Measurements from ENCODE around the gene HLA-DOA. TPM values are rescaled to one million over a fixed set of nuclear protein-coding genes. Genes with fewer than 3 reads are reported as not detected.

HLA-DOA gene
- 4.1 and 5.6 TPM in 2 replicates for total RNA-seq
- long read RNA-seq, partial matches to known transcripts: 0 of 1 reads
- long read RNA-seq, other reads (novel, unspliced or antisense): 1 of 1 reads

DNA sequence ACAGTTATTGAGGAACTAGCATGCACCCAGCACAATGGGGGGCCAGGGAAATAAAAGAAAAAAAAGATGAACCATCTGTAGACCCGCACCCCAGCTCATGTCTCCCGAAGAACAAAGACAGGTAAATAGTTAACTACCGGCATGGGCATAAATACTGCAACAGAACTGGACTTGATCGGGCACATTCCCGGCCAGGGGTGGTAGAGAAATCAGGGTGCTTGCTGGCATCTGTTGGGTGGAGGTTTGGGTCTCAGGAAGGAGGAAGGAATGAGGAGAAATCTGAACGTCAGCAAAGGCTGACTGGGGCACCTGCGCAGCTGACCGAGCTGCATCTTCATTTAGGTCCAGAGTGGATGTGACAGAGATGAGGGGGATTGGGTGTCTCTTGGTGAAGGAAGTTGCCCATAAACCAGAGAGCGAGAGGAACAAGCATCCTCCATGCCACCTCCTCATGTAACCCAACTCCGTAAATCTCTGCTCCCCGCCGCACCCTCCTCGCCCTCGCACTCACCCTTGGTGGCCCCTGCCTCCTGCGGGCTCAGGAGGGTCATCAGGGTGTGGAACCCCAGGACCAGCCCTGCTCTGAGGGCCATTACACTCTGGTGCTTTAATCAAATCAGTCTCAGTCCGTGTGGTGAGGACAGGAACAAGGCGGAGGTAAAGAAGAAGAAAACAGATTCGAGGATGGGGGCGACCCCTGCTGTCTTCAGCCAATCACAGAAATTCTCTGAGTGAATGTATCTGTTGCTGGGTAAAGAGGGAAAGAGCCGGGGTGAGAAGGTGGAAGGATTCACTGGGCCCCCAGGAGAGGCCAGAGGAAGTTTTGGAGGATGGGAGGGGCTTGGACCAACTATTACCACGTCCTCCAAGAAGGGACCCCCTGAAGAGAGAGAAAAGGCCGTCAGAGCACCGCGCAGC, at the start of gene HLA-DOA:
Gene HLA-DOA (minus strand): TSS at position 648 of the 918 bp plus-strand sequence.
- Mint-ChIP-seq H3K36me3 (ENCODE audit: insufficient read depth) (no peaks in the 10 kb centered on the region), H3K4me3 (ENCODE audit: low read depth) (peak within 1 kb of the TSS; percentile 69), H3K27ac (no peak within 1 kb of the TSS), H3K4me1 (ENCODE audit: low read depth) (peaks cover 8% of the 10 kb centered on the region), H3K9me3 (ENCODE audit: low read depth) (no peaks in the 10 kb centered on the region), H3K27me3 (peaks cover 22% of the 10 kb centered on the region)
- TF ChIP-seq, protein P1, sequence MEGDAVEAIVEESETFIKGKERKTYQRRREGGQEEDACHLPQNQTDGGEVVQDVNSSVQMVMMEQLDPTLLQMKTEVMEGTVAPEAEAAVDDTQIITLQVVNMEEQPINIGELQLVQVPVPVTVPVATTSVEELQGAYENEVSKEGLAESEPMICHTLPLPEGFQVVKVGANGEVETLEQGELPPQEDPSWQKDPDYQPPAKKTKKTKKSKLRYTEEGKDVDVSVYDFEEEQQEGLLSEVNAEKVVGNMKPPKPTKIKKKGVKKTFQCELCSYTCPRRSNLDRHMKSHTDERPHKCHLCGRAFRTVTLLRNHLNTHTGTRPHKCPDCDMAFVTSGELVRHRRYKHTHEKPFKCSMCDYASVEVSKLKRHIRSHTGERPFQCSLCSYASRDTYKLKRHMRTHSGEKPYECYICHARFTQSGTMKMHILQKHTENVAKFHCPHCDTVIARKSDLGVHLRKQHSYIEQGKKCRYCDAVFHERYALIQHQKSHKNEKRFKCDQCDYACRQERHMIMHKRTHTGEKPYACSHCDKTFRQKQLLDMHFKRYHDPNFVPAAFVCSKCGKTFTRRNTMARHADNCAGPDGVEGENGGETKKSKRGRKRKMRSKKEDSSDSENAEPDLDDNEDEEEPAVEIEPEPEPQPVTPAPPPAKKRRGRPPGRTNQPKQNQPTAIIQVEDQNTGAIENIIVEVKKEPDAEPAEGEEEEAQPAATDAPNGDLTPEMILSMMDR (IDR thresholded peaks at IDR 0.05; ENCODE audit: unreplicated experiment): peak; percentile 17
- DNase-seq (ENCODE audit: low spot score, unreplicated experiment): no peak

DNA sequence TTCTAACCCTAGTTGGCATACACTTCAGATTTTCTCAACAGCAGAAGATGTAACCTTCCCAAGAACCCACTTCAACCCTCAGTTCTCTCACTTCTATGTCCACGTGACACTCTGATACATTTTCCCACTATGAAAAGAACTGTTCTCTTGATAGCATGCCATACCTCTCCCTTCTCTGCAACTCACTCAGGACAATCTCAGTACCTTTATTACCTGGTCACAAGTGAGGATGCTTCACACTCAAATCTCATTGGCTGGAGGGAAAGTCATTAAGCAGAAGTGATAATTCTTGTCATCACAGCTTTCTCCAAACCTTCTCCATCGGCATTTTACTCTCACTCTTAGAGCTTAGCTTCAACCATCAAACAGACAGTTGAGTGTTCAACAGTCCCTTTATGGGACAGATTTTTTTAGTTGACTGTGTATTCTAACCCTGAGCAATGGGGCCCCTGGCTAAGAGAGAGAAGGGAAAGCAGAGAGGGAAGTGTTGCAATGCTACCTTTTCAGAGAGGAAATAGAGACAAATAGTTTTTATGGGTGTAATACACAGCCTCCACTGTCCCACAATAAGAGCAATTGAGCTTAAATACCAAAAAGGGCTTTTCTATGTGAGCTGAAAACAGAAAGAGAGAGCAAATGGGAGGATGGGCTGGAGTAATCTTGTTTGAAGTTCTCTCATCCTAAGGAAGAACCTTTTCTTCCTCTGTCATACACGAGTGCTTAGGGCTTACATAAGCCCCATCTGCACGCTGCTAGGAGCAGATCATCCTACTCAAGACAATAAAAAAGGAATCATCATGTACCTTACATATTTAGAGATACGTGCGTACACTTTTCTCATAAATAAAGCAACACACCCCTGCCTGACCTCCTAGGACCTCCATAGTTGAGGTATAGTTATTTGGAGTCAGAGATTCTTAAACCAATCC, 48.1 kb upstream of the HLA-DOA start:
- peaks cover 20% of the 10 kb centered on the region for H3K27me3 Mint-ChIP-seq
- no peak overlapping the region for H3K27ac Mint-ChIP-seq
- H3K9me3 Mint-ChIP-seq (ENCODE audit: low read depth): no peaks in the 10 kb centered on the region
- DNase-seq (ENCODE audit: low spot score, unreplicated experiment): no peak
- peaks cover 10% of the 10 kb centered on the region for H3K4me1 Mint-ChIP-seq (ENCODE audit: low read depth)
- H3K36me3 Mint-ChIP-seq (ENCODE audit: insufficient read depth): no peaks in the 10 kb centered on the region
- no peak overlapping the region for H3K4me3 Mint-ChIP-seq (ENCODE audit: low read depth)
- TF ChIP-seq, protein P1 (IDR thresholded peaks at IDR 0.05; ENCODE audit: unreplicated experiment): no peak

DNA sequence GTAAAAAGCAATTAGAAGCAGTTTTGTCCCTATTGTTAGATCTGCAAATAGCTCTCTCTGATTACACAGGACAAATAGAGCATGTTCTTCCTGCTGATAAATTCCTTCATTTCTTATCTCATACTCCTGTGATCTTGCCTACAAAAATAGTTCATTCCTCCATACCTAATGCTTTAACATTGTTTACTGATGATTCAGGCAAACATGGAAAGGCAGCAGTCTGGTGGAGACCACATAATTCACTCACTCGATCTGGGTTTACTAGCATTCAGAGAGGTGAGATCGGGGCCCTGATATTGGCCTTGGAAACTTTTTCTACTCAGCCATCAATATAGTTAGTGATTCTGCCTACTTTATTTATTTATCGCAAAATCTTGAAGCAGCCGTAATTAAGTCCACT, 43.8 kb upstream of the HLA-DOA start:
- TF ChIP-seq, protein P1 (IDR thresholded peaks at IDR 0.05; ENCODE audit: unreplicated experiment): no peak
- no peak for DNase-seq (ENCODE audit: low spot score, unreplicated experiment)
- Mint-ChIP-seq H3K4me1 (ENCODE audit: low read depth) (peaks cover 28% of the 10 kb centered on the region), H3K27me3 (peaks cover 18% of the 10 kb centered on the region), H3K4me3 (ENCODE audit: low read depth) (no peak overlapping the region), H3K36me3 (ENCODE audit: insufficient read depth) (no peaks in the 10 kb centered on the region), H3K9me3 (ENCODE audit: low read depth) (no peaks in the 10 kb centered on the region), H3K27ac (peak overlapping the region; percentile 70)

DNA sequence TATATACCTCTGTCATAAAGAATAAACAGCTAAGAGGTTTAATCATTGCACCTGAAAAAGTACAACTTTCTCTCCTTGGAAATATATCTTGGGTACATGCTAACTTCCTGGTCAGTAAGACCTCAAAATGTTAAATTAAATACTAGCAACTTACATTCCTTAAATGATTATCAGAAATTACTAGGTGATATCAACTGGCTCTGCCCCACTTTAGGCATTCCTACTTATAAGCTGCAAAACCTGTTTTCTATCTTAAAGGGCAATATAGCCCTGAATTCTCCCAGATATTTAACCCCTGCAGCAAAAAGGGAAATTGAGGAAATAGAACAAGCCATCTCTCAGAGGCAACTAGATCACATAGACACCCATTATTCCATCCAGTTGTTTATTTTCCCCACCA, 43.2 kb upstream of the HLA-DOA start:
- TF ChIP-seq, protein P1 (IDR thresholded peaks at IDR 0.05; ENCODE audit: unreplicated experiment): no peak
- Mint-ChIP-seq H3K4me3 (ENCODE audit: low read depth) (no peak overlapping the region), H3K4me1 (ENCODE audit: low read depth) (peaks cover 28% of the 10 kb centered on the region), H3K36me3 (ENCODE audit: insufficient read depth) (no peaks in the 10 kb centered on the region), H3K27ac (peak overlapping the region; percentile 70), H3K9me3 (ENCODE audit: low read depth) (no peaks in the 10 kb centered on the region), H3K27me3 (peaks cover 17% of the 10 kb centered on the region)
- no peak for DNase-seq (ENCODE audit: low spot score, unreplicated experiment)

All from progenitor cell of endocrine pancreas (in vitro differentiated cells).